HepG2 (cell line): ENCODE measurements around the gene TNS1.

ENCODE experiments used
- BRCA1 ChIP-seq: sonication (generic); formaldehyde crosslinking; IDR thresholded peaks from 2 replicates; pipeline ENCODE4 v1.4.0; 2020; ENCODE audit warnings: missing genetic modification reagents
- NR3C1 ChIP-seq: sonication (generic); formaldehyde crosslinking; IDR thresholded peaks from 2 replicates; pipeline ENCODE4 v1.4.0; 2020; ENCODE audit warnings: missing genetic modification reagents
- RFX5 ChIP-seq: IDR thresholded peaks from 2 replicates; pipeline ENCODE4 v1.6.1; 2011; ENCODE audit warnings: low read depth, low read length, improper control_type of control experiment
- ZNF607 ChIP-seq: sonication (generic); formaldehyde crosslinking; IDR thresholded peaks from 2 replicates; pipeline ENCODE4 v1.5.1; 2020; ENCODE audit warnings: missing genetic modification reagents, mild to moderate bottlenecking, borderline replicate concordance

DNA sequence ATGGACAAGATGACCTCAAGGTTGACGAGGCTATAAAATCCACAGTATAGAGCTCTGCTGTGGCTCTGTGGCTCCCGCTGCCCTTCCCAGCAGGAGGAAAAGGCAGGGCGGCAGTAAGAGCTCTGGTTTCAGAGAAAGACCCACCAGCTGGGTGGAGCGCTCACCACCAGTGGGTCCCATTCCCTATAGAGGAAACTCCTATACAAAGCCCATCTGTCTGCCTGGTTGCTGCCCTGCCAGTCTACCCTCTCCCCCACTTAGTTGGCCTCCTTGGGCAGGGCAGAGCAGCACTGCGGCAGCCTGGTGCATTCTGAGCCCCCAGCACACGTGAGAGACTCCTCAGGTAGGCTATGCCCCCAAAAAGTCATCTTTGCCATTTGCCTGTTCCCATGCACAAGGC lies 26.5 kb downstream of the TNS1 start:
- TF ChIP-seq ZNF607 (CRISPR knock-in tag), result no peak
- no peak for TF ChIP-seq RFX5
- no peak for TF ChIP-seq NR3C1 (CRISPR knock-in tag)
- TF ChIP-seq BRCA1 (CRISPR knock-in tag), result no peak
